Transverse colon (tissue), 4 donors: ENCODE data around the gene LST1.

Experiments used
- POLR2AphosphoS5 ChIP-seq, 3 donors: sonication (generic); formaldehyde crosslinking; IDR thresholded peaks; one replicate each; pipeline ENCODE4 v1.6.1; 2016; ENCODE audit warnings: antibody characterized with exemption in 3 of 3
- TF ChIP-seq, protein P1 (sequence below), 5 experiments: fragments of 200-600 bp in 3 of 5; fragments of 450-650 bp in 2 of 5; sonication (generic) in 3 of 5; IDR thresholded peaks; 1 replicate in 2 of 5; 2 replicates in 3 of 5; pipeline ENCODE4 v1.5.1; 2016 to 2017; ENCODE audit warnings: antibody characterized with exemption in 5 of 5, inconsistent platforms in 3 of 5, mild to moderate bottlenecking in 2 of 5, moderate library complexity in 1 of 5

DNA sequence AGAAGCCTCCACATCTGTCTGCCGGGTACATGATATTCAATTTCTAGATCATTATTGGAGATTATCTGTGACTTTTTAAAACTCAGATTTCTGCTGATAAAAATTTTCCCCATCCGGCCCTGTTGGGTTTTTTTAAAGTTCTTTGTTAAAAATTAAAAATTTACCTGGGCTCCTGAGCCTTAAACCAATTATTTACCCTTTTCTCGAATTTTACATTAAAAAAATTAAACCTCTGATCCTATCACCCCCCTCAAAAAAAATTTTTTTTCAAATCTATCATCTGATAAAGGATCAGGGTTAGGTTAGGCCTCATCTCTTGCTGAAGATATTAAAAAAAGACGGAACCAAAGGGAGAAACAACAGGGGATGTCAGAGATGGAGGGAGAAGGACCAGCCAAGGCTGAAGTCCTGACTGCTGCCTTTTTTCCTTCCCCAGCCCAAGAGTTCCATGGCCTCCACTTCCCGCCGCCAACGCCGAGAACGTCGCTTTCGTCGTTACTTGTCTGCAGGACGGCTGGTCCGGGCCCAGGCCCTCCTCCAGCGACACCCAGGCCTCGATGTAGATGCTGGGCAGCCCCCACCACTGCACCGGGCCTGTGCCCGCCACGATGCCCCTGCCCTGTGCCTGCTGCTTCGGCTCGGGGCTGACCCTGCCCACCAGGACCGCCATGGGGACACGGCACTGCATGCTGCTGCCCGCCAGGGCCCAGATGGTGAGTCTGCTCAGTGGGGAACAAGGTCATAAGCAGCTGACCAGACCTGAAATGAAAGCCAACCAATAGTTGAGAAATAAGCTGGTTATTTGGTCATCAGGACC lies 38.1 kb upstream of the LST1 start:
- TF ChIP-seq, protein P1, sequence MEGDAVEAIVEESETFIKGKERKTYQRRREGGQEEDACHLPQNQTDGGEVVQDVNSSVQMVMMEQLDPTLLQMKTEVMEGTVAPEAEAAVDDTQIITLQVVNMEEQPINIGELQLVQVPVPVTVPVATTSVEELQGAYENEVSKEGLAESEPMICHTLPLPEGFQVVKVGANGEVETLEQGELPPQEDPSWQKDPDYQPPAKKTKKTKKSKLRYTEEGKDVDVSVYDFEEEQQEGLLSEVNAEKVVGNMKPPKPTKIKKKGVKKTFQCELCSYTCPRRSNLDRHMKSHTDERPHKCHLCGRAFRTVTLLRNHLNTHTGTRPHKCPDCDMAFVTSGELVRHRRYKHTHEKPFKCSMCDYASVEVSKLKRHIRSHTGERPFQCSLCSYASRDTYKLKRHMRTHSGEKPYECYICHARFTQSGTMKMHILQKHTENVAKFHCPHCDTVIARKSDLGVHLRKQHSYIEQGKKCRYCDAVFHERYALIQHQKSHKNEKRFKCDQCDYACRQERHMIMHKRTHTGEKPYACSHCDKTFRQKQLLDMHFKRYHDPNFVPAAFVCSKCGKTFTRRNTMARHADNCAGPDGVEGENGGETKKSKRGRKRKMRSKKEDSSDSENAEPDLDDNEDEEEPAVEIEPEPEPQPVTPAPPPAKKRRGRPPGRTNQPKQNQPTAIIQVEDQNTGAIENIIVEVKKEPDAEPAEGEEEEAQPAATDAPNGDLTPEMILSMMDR (IDR thresholded peaks at IDR 0.05): no peak
- TF ChIP-seq POLR2AphosphoS5 (IDR thresholded peaks at IDR 0.05): no peak
